Adipocyte (in vitro differentiated cells): ENCODE measurements around the gene SARDH.
"Not testable (repeated sequence)": the region's sequence is repeated elsewhere in the genome, so short reads cannot be mapped to it uniquely, and the experiment has no call there.

ENCODE experiments used
- DNase-seq: peaks from one replicate; pipeline ENCODE4 v3.0.0-alpha.2; 2015; ENCODE audit warnings: low read depth
- H3K27me3 ChIP-seq: replicated peaks from 2 replicates; pipeline ENCODE4 v1.7.0; 2013; ENCODE audit warnings: mild to moderate bottlenecking, low read length, moderate library complexity; ENCODE audit not compliant: control insufficient read depth, insufficient read depth
- H3K36me3 ChIP-seq: 2 replicates; pipeline ENCODE4 v1.7.0; 2013; ENCODE audit warnings: low read length, mild to moderate bottlenecking, moderate library complexity; ENCODE audit not compliant: control insufficient read depth, insufficient read depth, severe bottlenecking
- H3K4me1 ChIP-seq: 2 replicates; pipeline ENCODE4 v1.7.0; 2013; ENCODE audit warnings: mild to moderate bottlenecking, low read length, moderate library complexity; ENCODE audit not compliant: control insufficient read depth, insufficient read depth
- H3K4me3 ChIP-seq: 2 replicates; pipeline ENCODE4 v1.7.0; 2013; ENCODE audit warnings: mild to moderate bottlenecking, low read length, moderate library complexity
- H3K9ac ChIP-seq: 2 replicates; pipeline ENCODE4 v1.7.0; 2013; ENCODE audit warnings: mild to moderate bottlenecking, low read length, moderate library complexity
- H3K9me3 ChIP-seq: 2 replicates; pipeline ENCODE4 v1.7.0; 2013; ENCODE audit warnings: mild to moderate bottlenecking, low read length, moderate library complexity; ENCODE audit not compliant: control insufficient read depth

SARDH gene

DNA sequence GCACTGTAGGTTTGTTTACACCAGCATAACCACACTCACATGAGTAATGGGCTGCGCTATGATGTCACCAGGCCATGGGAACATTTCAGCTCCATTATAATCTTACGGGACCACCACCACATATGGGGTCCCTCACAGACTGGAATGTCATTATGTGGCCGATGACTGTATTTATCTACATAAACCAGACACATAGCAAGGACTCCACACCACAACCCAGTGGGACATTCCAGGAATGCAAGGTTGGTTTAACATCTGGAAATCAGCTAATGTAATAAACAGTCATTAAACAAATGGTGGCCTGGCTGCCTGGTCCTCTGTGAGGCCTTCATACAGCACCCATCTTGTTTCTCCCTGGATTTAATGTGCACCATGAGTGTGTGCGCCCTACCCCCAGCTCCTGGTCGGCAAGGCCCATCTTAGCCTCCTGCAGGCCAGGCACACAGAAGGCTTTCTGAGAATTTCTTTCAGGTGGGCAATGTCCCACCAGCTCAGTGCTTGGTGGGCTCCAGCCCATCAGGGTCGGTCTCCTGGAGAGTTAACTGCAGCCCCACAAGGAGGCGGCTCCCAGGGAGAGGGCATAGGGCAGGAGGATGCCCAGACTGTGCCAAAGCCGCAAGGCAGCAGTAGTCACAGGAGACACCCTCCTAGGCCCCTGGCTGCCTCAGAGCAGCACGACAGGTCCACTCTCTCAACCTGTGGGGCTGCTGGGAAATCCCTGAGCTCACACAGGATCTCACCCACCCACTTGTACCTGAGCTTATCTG is 35.9 kb upstream of the SARDH start:
- Histone ChIP-seq H3K9ac (no peak overlapping the region), H3K4me3 (no peak overlapping the region), H3K9me3 (peaks cover 8% of the 10 kb centered on the region), H3K4me1 (peaks cover 3% of the 10 kb centered on the region), H3K27me3 (no peaks in the 10 kb centered on the region), H3K36me3 (peaks cover 23% of the 10 kb centered on the region)
- no peak for DNase-seq

DNA sequence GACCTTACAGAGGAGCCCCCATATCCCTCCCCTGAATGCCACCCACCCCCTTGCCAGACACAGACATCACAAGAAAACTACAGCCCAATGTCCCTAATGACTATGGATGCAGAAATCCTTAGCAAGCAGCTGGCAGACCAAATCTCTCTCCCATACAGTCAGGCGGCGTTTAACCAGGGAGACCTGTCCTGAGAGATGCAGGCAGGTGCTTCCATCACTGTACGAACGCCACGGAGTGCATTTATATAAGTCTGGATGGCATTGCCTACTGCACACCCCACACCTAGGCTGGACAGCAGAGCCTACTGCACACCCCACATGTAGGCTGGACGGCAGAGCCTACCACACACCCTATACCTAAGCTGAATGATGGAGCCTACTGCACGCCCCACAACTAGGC is 34.4 kb upstream of the SARDH start:
- Histone ChIP-seq H3K27me3 (no peaks in the 10 kb centered on the region), H3K9me3 (peaks cover 8% of the 10 kb centered on the region), H3K4me1 (peaks cover 3% of the 10 kb centered on the region), H3K9ac (no peak overlapping the region), H3K4me3 (no peak overlapping the region), H3K36me3 (peaks cover 36% of the 10 kb centered on the region)
- no peak for DNase-seq

DNA sequence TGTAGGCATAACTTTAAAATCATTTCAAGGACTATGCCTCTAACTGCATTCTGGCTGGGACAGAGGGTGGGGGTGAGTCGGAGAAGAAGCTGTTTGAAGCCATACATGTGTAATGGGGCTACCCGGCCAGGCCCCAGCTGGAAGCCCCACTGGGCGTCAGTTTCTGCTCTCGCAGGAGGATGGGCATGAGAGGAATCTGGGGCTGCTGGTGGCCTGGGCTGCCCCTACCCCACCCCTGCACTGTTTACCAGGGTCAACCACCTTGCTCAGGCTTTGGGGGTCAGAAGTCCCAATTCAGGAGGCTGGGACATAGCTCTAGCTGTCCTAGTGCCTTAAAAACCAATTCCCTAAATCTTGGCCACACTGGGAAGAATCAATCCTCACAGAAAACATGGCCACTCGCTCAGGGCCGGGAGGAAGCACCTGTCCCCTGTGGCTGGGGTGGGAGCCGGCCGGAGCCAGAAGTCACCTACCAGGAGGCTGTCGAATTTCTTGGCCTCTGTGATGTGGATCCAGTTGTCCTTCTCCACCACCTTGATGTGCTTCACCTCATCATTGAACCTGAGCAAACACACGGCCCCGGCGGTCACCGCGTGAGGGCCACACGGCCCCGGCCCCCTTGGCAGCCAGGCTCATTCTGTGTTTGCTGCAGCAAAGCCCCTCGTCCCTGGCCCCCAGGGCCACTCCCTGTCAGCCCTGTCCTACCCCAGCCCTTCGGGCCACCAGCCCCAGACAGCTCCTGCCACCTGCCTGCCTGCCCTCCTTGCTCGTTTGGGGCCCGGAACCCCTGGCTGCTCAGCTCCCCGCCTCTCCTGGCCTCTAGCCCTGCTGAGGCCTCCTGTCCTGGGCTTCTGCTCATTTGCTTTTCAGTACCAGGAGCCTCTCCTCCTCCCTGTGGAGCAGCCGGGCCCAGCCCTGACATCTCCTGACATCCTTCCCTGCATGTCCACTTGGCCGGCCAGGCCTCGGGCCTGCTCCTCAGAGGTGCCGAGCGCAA is 33.6 kb upstream of the SARDH start:
- H3K27me3 ChIP-seq, result no peaks in the 10 kb centered on the region
- no peak overlapping the region for H3K9ac ChIP-seq
- peaks cover 44% of the 10 kb centered on the region for H3K36me3 ChIP-seq
- no peak for DNase-seq
- H3K9me3 ChIP-seq, result peaks cover 14% of the 10 kb centered on the region
- H3K4me1 ChIP-seq, result peaks cover 3% of the 10 kb centered on the region
- H3K4me3 ChIP-seq, result no peak overlapping the region

DNA sequence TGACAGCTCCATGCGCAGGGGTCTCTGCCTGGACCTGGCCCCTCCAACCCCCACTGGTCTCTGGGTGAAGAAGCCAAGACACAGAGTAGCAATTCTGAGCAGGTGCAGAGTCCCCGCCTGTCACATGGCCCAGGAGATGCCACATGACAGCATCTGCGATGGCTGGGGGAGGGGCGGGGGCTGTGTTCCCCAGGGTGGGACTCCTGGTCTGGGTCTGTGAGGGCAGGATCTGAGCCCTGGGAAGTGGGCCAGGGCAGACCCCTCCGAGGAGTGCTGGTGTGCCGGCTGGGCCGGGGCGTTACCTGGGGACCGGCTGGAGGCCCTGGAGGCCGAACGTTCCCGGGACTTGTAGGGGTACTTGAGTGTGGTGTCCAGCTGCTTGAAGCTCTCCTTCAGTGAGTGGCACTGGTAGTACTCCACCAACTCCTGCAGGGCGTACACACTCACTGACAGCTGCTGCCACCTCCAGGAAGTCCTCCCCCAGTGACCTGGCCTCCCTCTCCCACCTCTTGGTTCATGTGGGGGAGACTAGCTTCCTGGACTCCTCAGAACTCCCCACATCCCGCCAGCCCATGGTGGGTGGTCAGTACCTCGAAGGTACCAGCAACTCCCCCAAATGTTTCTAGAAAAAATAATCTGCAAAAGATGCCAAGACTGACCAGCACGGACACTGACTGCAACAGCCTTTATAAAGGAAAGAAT is 32.1 kb upstream of the SARDH start:
- H3K9me3 ChIP-seq, result peaks cover 15% of the 10 kb centered on the region
- DNase-seq, result no peak
- H3K9ac ChIP-seq, result no peak overlapping the region
- peaks cover 3% of the 10 kb centered on the region for H3K4me1 ChIP-seq
- peaks cover 44% of the 10 kb centered on the region for H3K36me3 ChIP-seq
- H3K4me3 ChIP-seq, result no peak overlapping the region
- H3K27me3 ChIP-seq, result no peaks in the 10 kb centered on the region

DNA sequence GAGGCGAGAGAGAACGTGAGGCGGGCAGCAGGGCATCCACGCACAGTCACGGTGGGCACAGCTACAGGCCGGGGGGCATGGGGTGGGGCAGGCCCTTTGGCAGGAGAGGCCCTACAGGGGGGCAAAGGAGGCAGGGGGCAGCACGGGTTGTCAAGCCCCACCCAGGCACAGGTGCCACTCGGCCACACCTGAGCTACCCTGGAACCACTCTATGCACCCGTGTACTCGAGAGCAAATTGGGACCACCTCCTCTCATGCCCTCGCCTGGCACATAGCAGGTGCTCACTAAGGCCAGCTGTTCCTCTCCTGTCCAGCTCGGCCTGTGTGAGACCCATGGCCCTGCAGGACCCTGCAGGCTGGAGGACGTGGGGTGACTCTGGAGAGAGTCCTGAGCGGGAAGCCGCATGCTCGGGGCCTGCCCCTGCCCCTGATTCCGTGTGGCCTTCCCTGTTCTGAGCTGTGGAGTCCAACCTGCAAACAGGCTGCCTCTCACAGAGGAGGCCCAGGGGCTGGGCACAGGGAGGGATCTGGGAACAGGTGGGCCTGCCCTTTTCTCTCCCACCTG is 31.4 kb upstream of the SARDH start:
- H3K4me1 ChIP-seq, result peaks cover 3% of the 10 kb centered on the region
- H3K9ac ChIP-seq, result no peak overlapping the region
- H3K9me3 ChIP-seq, result peaks cover 15% of the 10 kb centered on the region
- DNase-seq, result no peak
- H3K36me3 ChIP-seq, result peaks cover 39% of the 10 kb centered on the region
- no peak overlapping the region for H3K4me3 ChIP-seq
- no peaks in the 10 kb centered on the region for H3K27me3 ChIP-seq

DNA sequence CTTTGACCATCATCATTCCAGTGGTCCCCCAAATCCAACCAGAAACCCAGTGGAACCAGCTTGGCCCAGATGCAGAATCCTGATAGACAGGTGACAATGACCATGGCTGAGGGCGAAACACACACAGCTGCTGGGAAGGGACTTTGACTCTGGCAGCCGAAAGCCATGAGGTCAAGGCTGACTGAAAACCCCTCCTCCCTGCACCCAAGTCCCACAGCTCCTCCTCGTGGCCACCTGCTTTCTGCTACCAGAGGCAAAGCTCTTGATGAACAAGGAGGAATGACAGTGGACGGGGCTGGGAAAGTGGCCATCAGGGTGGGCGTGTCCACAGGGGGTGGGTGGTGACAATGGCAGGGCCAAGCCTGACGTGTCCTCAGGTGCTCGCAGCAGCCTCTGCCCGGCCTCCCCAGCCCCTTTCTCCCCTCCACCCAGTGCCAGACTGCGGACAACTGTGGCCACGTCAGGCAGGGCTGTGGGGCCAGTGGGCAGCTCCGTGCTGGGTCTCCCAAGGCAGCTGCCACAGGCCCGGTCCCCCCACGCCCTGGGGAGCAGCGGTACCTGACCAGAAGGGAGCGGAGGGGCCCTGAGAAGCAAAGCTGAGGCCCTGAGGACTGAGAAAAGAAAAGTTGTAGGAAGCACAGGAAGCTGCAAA is 30.8 kb upstream of the SARDH start:
- no peak for DNase-seq
- Histone ChIP-seq H3K4me3 (no peak overlapping the region), H3K9me3 (peaks cover 10% of the 10 kb centered on the region), H3K36me3 (peaks cover 33% of the 10 kb centered on the region), H3K4me1 (peaks cover 3% of the 10 kb centered on the region), H3K9ac (no peak overlapping the region), H3K27me3 (no peaks in the 10 kb centered on the region)

DNA sequence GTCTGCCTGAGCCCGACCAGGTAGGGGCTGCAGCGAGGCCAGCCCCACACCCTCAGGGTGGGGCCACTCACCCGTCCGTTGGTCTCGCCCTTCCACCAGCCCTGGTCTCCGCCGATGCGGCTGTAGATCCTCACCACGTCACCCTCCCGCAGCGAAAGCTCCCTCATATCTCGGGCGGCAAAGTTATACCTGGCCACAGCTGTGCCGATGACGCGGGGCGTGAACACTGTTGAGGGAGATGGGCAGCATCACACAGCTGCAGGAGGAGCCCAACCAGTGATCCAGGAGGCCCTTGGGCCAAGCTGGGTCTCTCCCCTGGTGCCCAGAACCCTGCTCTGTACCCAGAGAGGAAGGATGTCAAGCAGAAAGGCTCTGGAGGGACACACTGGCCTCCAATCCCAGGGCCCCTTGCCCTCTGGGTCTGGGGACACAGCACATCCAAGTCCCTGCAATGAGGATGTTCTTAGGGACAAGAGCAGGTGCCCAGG is 30.3 kb upstream of the SARDH start:
- Histone ChIP-seq H3K36me3 (peaks cover 29% of the 10 kb centered on the region), H3K4me3 (no peak overlapping the region)
- no peak for DNase-seq

DNA sequence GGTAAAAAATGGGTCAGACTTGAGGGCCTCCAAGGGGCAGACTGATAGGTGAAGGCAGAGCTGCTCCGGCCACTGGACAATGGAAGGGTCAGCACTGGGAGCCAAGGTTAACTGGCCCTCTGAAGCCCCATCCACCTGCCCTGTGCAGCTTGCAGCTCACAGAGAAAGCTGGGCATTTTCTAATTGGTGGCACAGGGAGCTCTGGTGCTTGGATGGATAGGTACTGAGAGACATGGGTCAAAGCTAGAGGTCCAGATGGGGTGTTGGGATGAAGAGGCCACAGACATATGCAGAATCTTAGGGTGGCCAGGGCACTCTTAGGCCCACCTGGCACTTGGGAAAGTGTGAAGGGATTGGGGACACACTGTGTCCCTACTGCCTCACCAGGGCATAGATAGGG is 29.5 kb upstream of the SARDH start:
- Histone ChIP-seq H3K4me1 (peaks cover 3% of the 10 kb centered on the region), H3K9me3 (peaks cover 7% of the 10 kb centered on the region), H3K36me3 (peaks cover 29% of the 10 kb centered on the region), H3K4me3 (no peak overlapping the region), H3K9ac (no peak overlapping the region), H3K27me3 (no peaks in the 10 kb centered on the region)
- DNase-seq, result no peak

More for the DNA sequence above, 30.3 kb upstream of the SARDH start:
- peaks cover 3% of the 10 kb centered on the region for H3K4me1 ChIP-seq
- H3K9ac ChIP-seq, result no peak overlapping the region
- H3K27me3 ChIP-seq, result no peaks in the 10 kb centered on the region
- peaks cover 7% of the 10 kb centered on the region for H3K9me3 ChIP-seq

DNA sequence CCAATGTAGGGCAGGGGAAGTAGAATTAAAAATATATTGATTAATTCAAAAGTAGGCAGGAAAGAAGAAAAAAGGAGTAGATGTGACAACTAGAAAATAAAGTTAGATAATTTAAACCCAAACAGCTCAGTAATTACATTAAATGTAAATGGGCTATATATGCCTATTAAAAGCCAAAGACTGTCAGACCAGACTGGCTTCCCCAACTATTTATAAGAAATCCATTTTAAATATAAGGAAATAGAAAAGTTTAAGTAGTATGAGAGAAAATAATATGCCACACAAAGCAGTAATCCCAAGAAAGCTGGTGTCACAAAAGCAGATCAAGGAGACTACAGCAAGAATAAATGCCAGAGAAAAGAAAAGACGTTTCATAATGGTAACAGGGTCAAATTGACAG is 28.9 kb upstream of the SARDH start:
- Histone ChIP-seq H3K36me3 (peaks cover 29% of the 10 kb centered on the region), H3K27me3 (no peaks in the 10 kb centered on the region), H3K4me3 (no peak overlapping the region), H3K9me3 (peaks cover 7% of the 10 kb centered on the region), H3K9ac (no peak overlapping the region), H3K4me1 (peaks cover 3% of the 10 kb centered on the region)
- DNase-seq, result no peak

DNA sequence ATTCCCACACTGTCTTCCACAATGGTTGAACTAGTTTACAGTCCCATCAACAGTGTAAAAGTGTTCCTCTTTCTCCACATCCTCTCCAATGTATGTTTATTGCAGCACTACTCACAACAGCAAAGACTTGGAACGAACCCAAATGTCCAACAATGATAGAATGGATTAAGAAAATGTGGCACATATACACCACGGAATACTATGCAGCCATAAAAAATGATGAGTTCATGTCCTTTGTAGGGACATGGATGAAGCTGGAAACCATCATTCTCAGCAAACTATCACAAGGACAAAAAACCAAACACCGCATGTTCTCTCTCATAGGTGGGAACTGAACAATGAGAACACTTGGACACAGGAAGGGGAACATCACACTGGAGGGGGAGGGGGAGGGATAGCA is 28.1 kb upstream of the SARDH start:
- H3K36me3 ChIP-seq, result peaks cover 25% of the 10 kb centered on the region
- H3K4me1 ChIP-seq, DNase-seq, H3K27me3 ChIP-seq, H3K9me3 ChIP-seq, H3K9ac ChIP-seq, H3K4me3 ChIP-seq: not testable (repeated sequence)
